GM12892 (cell line): Measurements from ENCODE around the gene FBH1.

Experiments used
- DNase-seq: peaks from one replicate; pipeline ENCODE4 v3.0.0; 2011; ENCODE audit not compliant: insufficient read length
- FAIRE-seq: peaks from 2 replicates; lab custom pipeline; 2011; peaks lifted over from hg19 to GRCh38; lab: Jason Lieb, UNC
- POLR2A ChIP-seq: IDR thresholded peaks from 2 replicates; pipeline ENCODE4 v1.6.1; 2011; ENCODE audit warnings: low read depth, low read length, control low read depth
- POLR2AphosphoS5 ChIP-seq: IDR thresholded peaks from 2 replicates; pipeline ENCODE4 v1.6.1; 2011; ENCODE audit warnings: low read depth, low read length, control low read depth
- TAF1 ChIP-seq: IDR thresholded peaks from 2 replicates; pipeline ENCODE4 v1.6.1; 2011; ENCODE audit warnings: low read depth, mild to moderate bottlenecking, control low read depth, low read length, borderline replicate concordance

Gene FBH1

DNA sequence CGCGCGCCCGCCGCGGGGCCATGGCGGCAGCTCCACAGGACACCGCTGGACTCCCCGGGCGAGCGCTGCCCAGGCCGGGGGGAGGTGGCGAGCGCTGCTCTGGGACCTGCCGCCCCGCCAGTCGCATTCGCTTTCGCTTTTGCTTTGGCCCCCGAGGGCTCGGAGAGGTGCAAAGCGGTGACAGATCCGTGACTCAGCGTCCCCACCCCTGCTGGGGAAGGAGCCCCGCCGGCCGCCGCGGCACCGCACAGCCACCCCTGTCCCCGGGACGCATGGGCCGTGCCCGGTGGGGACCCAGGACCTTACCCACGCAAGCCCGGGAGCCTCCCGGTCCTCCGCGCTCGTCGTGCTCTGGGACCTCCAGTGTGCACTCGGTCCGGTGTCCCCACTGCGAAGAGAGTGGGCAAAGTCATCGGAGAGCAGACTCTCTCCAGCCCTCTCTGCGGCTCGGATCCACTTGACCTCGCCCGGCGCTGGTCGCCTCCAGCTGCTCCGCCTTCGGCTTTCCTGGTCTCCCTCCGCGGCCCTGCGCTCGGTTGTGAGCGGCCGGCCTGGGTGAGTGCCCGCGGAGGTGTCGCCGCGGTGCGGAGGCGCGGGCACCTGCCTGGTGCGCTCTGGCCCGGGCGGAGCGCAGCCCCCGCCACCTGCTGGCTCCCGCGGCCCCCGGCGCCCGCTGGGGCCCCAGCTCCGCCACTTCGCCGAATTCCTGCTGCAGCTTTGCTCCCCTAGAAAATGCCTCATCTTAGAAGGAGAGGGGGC is 87.6 kb downstream of the FBH1 start, which contains the start of gene IL15RA:
Gene IL15RA (minus strand): TSS at position 73 of the 759 bp plus-strand sequence. CDS start 51 bp downstream, at position 22.
- FAIRE-seq = peak; percentile 82
- TF ChIP-seq POLR2AphosphoS5 (0 out of 2 replicates have a peak, but pooled peaks have one; percentile 17), POLR2A (peak; percentile 53; the same call in 1 of the 2 replicates), TAF1 (peak; percentile 39; the same call in 1 of the 2 replicates)
- peak; percentile 82 for DNase-seq

DNA sequence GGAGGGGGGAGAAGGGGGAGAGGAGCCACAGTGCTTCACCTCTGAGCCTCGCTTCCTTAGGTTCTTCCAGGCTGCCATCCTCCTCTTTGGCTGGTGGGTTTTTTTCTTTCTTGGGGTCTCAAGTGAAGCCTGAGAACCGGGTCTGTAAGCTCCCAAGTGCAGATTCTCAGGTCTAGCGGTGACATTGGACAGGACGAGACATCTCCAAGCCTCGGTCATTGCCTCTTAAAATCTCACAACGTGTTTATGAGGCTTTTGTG is 88.1 kb downstream of the FBH1 start:
- DNase-seq = no peak
- no peak for FAIRE-seq
- TF ChIP-seq POLR2AphosphoS5 (no peak), TAF1 (no peak), POLR2A (no peak)

DNA sequence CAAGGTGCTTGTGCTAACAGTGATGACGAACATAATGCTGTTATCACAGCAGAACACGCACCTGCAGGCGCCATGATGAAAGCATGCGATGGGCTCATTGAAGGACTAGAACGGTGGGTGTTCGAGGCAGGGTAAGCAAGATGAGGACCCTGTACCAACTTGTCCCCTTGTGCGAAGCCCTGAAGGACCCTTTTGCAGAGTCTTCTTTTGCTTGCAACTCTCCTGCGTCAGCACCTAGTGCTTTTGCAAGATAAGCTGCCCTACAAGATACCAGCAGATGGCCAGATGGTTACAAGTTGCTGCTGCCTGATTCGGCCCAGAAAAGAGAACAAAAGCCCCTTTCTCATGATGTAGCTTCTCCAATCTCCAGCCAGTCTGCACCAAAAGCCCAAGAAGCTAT is 91.5 kb downstream of the FBH1 start:
- TF ChIP-seq POLR2A (no peak), TAF1 (no peak), POLR2AphosphoS5 (no peak)
- no peak for FAIRE-seq
- DNase-seq = no peak

DNA sequence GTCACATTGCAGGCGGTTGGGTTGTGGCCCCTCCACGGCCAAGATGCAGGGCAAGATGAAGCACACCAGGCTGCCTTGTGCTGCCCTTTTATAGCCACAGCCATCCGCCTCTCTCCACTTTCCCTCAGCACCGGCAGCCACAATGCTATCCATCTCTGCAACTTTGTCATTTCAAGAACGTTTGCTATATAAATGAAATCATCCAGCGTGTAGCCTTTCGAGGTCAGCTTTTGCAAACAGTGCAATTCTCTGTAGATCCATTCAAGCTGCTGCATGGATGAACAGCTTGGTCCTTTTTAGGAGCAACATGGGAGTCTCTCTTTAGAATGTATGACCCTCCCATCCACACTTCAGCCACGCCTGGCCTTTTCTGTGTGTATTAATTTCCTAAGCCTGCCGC is 93.7 kb downstream of the FBH1 start:
- TF ChIP-seq POLR2A (no peak), TAF1 (no peak), POLR2AphosphoS5 (no peak)
- no peak for DNase-seq
- no peak for FAIRE-seq

GRCh38 chr10:5985029-5985428 is 95.0 kb downstream of the FBH1 start:
- no peak for DNase-seq
- TF ChIP-seq TAF1 (no peak), POLR2AphosphoS5 (no peak), POLR2A (no peak)
- FAIRE-seq = no peak
